K562 (cell line): ENCODE results near the gene TMCC1. TPM values are rescaled to one million over a fixed set of nuclear protein-coding genes. Genes with fewer than 3 reads are reported as not detected.

Experiments
- CBFA2T3 ChIP-seq: fragments of 450-650 bp; IDR thresholded peaks from 2 replicates; pipeline ENCODE4 v1.6.1; 2017
- CBX3 ChIP-seq, 2 experiments: IDR thresholded peaks; 1 replicate in 1 of 2; 2 replicates in 1 of 2; pipeline ENCODE4 v1.6.1; 2012; ENCODE audit warnings: inconsistent platforms in 2 of 2, low read length in 2 of 2, borderline replicate concordance in 1 of 2, control low read depth in 1 of 2
- CHCHD3 ChIP-seq: fragments of 250-450 bp; sonication (Bioruptor Pico); IDR thresholded peaks from 2 replicates; pipeline ENCODE4 v2.1.2; 2022; ENCODE audit warnings: mild to moderate bottlenecking
- DACH1 ChIP-seq: fragments of 450-650 bp; IDR thresholded peaks from 2 replicates; pipeline ENCODE4 v1.6.1; 2018; ENCODE audit not compliant: partially characterized antibody
- GTF2E2 ChIP-seq: fragments of 200-800 bp; sonication (Bioruptor generic); IDR thresholded peaks from 2 replicates; pipeline ENCODE4 v1.6.1; 2016; ENCODE audit warnings: missing genetic modification characterization, missing compliant biosample characterization
- MAFF ChIP-seq: IDR thresholded peaks from 2 replicates; pipeline ENCODE4 v1.6.1; 2012; ENCODE audit warnings: low read length, improper control_type of control experiment
- MAFG ChIP-seq: fragments of 450-650 bp; conservative IDR thresholded peaks from 2 replicates; pipeline ENCODE4 v1.6.1; 2016; ENCODE audit warnings: missing genetic modification characterization, missing compliant biosample characterization
- MAFK ChIP-seq: IDR thresholded peaks from 2 replicates; pipeline ENCODE4 v1.6.1; 2011; ENCODE audit warnings: low read length, improper control_type of control experiment
- MTF1 ChIP-seq: fragments of 250-450 bp; sonication (Bioruptor Pico); IDR thresholded peaks from 2 replicates; pipeline ENCODE4 v1.9.0; 2021; ENCODE audit warnings: moderate library complexity, mild to moderate bottlenecking, inconsistent platforms, borderline replicate concordance
- NELFE ChIP-seq: IDR thresholded peaks from 2 replicates; pipeline ENCODE4 v1.6.1; 2011; ENCODE audit warnings: mild to moderate bottlenecking; ENCODE audit not compliant: insufficient read depth, insufficient read length
- NUFIP1 ChIP-seq: fragments of 450-650 bp; IDR thresholded peaks from 2 replicates; pipeline ENCODE4 v1.6.1; 2018; ENCODE audit not compliant: partially characterized antibody
- POLR2AphosphoS5 ChIP-seq: IDR thresholded peaks from 2 replicates; pipeline ENCODE4 v1.6.1; 2011; ENCODE audit warnings: mild to moderate bottlenecking, low read depth, low read length, moderate library complexity; ENCODE audit not compliant: control insufficient read depth, insufficient read depth
- POLR2B ChIP-seq: fragments of 450-650 bp; IDR thresholded peaks from 2 replicates; pipeline ENCODE4 v1.6.1; 2018; ENCODE audit warnings: low read depth; ENCODE audit not compliant: partially characterized antibody
- RB1 ChIP-seq: fragments of 450-650 bp; IDR thresholded peaks from 2 replicates; pipeline ENCODE4 v1.6.1; 2017; ENCODE audit warnings: low read depth, mild to moderate bottlenecking
- RBBP5 ChIP-seq: fragments of 200-600 bp; sonication (generic); IDR thresholded peaks from 2 replicates; pipeline ENCODE4 v1.6.1; 2012; ENCODE audit warnings: borderline replicate concordance, mild to moderate bottlenecking, low read length, control low read depth, inconsistent platforms; ENCODE audit not compliant: insufficient read depth, poor library complexity, severe bottlenecking
- RNF2 ChIP-seq: sonication (generic); IDR thresholded peaks from 2 replicates; pipeline ENCODE4 v1.6.1; 2016
- SMARCC2 ChIP-seq: fragments of 450-650 bp; IDR thresholded peaks from 2 replicates; pipeline ENCODE4 v1.6.1; 2017; ENCODE audit warnings: antibody characterized with exemption, moderate library complexity, mild to moderate bottlenecking, low read depth
- SP2 ChIP-seq: IDR thresholded peaks from 2 replicates; pipeline ENCODE4 v1.6.1; 2011; ENCODE audit warnings: mild to moderate bottlenecking, low read depth, low read length, moderate library complexity; ENCODE audit not compliant: poor library complexity, severe bottlenecking; ENCODE audit errors: extremely low read depth
- SUPT5H ChIP-seq: fragments of 450-650 bp; IDR thresholded peaks from 2 replicates; pipeline ENCODE4 v1.6.1; 2016
- ZNF644 ChIP-seq: fragments of 200-800 bp; sonication (Bioruptor generic); IDR thresholded peaks from 2 replicates; pipeline ENCODE4 v1.6.1; 2016; ENCODE audit warnings: low read depth, missing genetic modification characterization, missing compliant biosample characterization
- polyA plus RNA-seq, 8 experiments: library from polyadenylated mRNA; depleted of rRNA in 4 of 8; stranded (reverse) in 5 of 8; unstranded in 3 of 8; fragments of >200 nt; fragmentation: Nextera tagmentation in 2 of 8; fragmentation: Illumina TruSeq in 1 of 8; extraction: Ambion mirVana in 2 of 8; extraction: Trizol in 1 of 8; gene quantifications; 2 replicates each; pipeline versions ENCODE4 v1.2.1 to v1.2.3, GENCODE V29; 2011 to 2014; ENCODE audit warnings: inconsistent platforms in 1 of 8, missing spikeins in 1 of 8
- total RNA-seq, 7 experiments: library from RNA; depleted of rRNA in 6 of 7; stranded (reverse); fragments of >200 nt in 6 of 7; fragmentation: Illumina TruSeq in 2 of 7; extraction: Trizol in 2 of 7; gene quantifications; 2 replicates each; pipeline versions ENCODE4 v1.2.1 to v1.2.3, GENCODE V29; 2011 to 2021; ENCODE audit warnings: low replicate concordance in 1 of 7
- TF ChIP-seq, protein P1 (sequence below): fragments of 450-650 bp; IDR thresholded peaks from 2 replicates; pipeline ENCODE4 v1.7.0; 2016; ENCODE audit warnings: borderline replicate concordance
- TF ChIP-seq, protein P2 (sequence below): fragments of 450-650 bp; IDR thresholded peaks from 2 replicates; pipeline ENCODE4 v1.6.1; 2016; ENCODE audit warnings: low read depth, mild to moderate bottlenecking, moderate library complexity
- TF ChIP-seq, protein P3 (sequence below): sonication (generic); formaldehyde crosslinking; IDR thresholded peaks from 2 replicates; pipeline ENCODE4 v1.8.0; 2022; ENCODE audit warnings: mild to moderate bottlenecking, missing genetic modification reagents
- TF ChIP-seq, protein P4 (sequence below): fragments of 450-650 bp; formaldehyde crosslinking; IDR thresholded peaks from 2 replicates; pipeline ENCODE4 v1.4.0; 2022; ENCODE audit warnings: mild to moderate bottlenecking, moderate library complexity
- TF ChIP-seq, protein P5 (sequence below): fragments of 450-650 bp; formaldehyde crosslinking; IDR thresholded peaks from 2 replicates; pipeline ENCODE4 v1.4.0; 2020; ENCODE audit warnings: mild to moderate bottlenecking, moderate library complexity

TMCC1 gene
- total and polyA plus RNA-seq, 9 of the 15 experiments (the other 6 are each of a cell fraction or from before 2014, with no cell fraction given), result 0.89 to 8.7 (median 4.0) TPM

DNA sequence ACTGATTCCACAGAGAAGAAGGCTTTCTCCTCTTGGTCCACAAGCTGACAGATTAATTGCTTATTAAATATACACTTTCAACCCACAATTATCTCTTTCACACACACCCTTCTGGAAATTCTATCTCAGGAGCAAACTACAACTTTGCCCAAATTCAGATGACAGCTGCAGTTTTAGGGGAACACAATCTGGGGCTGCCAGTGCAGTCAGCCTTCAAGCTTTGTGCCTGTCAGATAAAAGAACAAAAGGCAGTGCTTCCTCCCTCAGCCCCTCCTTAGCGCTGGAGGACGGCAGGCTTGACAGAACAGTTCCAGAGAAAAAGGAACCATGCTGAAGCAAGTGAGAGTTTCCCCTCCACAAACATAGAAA is 99.6 kb downstream of the TMCC1 start (continued):
- TF ChIP-seq, protein P1, sequence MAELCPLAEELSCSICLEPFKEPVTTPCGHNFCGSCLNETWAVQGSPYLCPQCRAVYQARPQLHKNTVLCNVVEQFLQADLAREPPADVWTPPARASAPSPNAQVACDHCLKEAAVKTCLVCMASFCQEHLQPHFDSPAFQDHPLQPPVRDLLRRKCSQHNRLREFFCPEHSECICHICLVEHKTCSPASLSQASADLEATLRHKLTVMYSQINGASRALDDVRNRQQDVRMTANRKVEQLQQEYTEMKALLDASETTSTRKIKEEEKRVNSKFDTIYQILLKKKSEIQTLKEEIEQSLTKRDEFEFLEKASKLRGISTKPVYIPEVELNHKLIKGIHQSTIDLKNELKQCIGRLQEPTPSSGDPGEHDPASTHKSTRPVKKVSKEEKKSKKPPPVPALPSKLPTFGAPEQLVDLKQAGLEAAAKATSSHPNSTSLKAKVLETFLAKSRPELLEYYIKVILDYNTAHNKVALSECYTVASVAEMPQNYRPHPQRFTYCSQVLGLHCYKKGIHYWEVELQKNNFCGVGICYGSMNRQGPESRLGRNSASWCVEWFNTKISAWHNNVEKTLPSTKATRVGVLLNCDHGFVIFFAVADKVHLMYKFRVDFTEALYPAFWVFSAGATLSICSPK, result no peak
- TF ChIP-seq, protein P2, sequence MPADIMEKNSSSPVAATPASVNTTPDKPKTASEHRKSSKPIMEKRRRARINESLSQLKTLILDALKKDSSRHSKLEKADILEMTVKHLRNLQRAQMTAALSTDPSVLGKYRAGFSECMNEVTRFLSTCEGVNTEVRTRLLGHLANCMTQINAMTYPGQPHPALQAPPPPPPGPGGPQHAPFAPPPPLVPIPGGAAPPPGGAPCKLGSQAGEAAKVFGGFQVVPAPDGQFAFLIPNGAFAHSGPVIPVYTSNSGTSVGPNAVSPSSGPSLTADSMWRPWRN, result no peak
- no peak for TF ChIP-seq RB1
- TF ChIP-seq CBX3 (IDR thresholded peaks at IDR 0.05; ENCODE audit: borderline replicate concordance in 1 of 2, low read length in 2 of 2), result no peak
- TF ChIP-seq MAFF, result no peak
- TF ChIP-seq, protein P3, sequence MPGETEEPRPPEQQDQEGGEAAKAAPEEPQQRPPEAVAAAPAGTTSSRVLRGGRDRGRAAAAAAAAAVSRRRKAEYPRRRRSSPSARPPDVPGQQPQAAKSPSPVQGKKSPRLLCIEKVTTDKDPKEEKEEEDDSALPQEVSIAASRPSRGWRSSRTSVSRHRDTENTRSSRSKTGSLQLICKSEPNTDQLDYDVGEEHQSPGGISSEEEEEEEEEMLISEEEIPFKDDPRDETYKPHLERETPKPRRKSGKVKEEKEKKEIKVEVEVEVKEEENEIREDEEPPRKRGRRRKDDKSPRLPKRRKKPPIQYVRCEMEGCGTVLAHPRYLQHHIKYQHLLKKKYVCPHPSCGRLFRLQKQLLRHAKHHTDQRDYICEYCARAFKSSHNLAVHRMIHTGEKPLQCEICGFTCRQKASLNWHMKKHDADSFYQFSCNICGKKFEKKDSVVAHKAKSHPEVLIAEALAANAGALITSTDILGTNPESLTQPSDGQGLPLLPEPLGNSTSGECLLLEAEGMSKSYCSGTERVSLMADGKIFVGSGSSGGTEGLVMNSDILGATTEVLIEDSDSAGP, result no peak
- no peak for TF ChIP-seq SP2
- TF ChIP-seq, protein P4, sequence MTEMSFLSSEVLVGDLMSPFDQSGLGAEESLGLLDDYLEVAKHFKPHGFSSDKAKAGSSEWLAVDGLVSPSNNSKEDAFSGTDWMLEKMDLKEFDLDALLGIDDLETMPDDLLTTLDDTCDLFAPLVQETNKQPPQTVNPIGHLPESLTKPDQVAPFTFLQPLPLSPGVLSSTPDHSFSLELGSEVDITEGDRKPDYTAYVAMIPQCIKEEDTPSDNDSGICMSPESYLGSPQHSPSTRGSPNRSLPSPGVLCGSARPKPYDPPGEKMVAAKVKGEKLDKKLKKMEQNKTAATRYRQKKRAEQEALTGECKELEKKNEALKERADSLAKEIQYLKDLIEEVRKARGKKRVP (CRISPR knock-in tag), result 0 out of 2 replicates have a peak, but pooled peaks have one; percentile 25
- TF ChIP-seq SMARCC2, result peak; percentile 27; the same call in 1 of the 2 replicates
- peak; percentile 97 for TF ChIP-seq CBFA2T3
- TF ChIP-seq GTF2E2, result no peak
- no peak for TF ChIP-seq DACH1
- TF ChIP-seq CHCHD3 (CRISPR knock-in tag), result no peak
- 0 out of 2 replicates have a peak, but pooled peaks have one; percentile 19 for TF ChIP-seq MAFG
- TF ChIP-seq POLR2AphosphoS5, result peak; percentile 87
- TF ChIP-seq RNF2, result no peak
- TF ChIP-seq ZNF644 (tag), result no peak
- no peak for TF ChIP-seq NELFE
- no peak for TF ChIP-seq MAFK
- TF ChIP-seq, protein P5, sequence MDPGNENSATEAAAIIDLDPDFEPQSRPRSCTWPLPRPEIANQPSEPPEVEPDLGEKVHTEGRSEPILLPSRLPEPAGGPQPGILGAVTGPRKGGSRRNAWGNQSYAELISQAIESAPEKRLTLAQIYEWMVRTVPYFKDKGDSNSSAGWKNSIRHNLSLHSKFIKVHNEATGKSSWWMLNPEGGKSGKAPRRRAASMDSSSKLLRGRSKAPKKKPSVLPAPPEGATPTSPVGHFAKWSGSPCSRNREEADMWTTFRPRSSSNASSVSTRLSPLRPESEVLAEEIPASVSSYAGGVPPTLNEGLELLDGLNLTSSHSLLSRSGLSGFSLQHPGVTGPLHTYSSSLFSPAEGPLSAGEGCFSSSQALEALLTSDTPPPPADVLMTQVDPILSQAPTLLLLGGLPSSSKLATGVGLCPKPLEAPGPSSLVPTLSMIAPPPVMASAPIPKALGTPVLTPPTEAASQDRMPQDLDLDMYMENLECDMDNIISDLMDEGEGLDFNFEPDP (CRISPR knock-in tag), result no peak
- TF ChIP-seq SUPT5H, result no peak
- no peak for TF ChIP-seq MTF1 (CRISPR knock-in tag)
- no peak for TF ChIP-seq RBBP5
- TF ChIP-seq POLR2B, result no peak
- TF ChIP-seq NUFIP1, result no peak
